ENCODE results near the gene ENPP6. TPM values are rescaled to one million over a fixed set of nuclear protein-coding genes. Genes with fewer than 3 reads are reported as not detected.

The ENPP6 gene
- total and polyA plus RNA-seq, 2 of the 13 experiments (the other 11 are each of a cell fraction or from before 2014, with no cell fraction given), result not detected

DNA sequence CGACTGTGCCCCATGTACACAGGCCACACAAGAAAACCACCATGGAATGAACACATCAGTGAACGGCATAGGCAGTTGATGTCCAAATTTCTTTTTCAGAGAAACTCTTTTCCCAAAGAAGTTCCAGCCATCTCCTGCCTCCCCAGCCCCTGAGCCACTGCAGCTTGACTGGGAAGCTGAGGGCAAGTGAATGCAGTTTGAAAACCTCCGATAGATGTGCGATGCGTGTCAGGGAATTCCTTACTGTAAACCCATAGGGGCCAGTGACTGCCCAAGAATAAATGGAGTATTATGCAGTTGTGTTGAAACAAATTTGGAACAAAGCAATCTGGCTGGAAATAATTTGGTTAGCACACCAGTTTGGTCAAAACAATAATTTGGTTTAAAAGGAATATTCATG is 72.1 kb downstream of the ENPP6 start:
- H3K79me2 ChIP-seq (ENCODE audit: insufficient read depth, low read length), result no peaks in the 10 kb centered on the region
- FAIRE-seq, result no peak
- peaks cover 18% of the 10 kb centered on the region for H3K4me1 ChIP-seq (ENCODE audit: insufficient read depth, low read length)
- no TSS peak for BruUV-seq (replicated peaks)
- CTCF ChIA-PET (ENCODE audit: low intra/inter-chr PET ratio, low total read pairs), result no interaction called here
- H2AFZ ChIP-seq (ENCODE audit: low read length), result no peak overlapping the region
- no peak overlapping the region for H3K4me2 ChIP-seq (ENCODE audit: low read depth, low read length)
- TF ChIP-seq, protein P1, sequence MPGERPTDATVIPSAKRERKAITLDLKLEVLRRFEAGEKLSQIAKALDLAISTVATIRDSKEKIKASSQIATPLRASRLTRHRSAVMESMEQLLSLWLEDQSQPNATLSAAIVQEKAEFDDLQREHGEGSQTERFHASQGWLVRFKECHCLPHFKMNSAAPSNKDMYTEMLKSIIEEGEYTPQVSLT (CRISPR knock-in tag; IDR thresholded peaks at IDR 0.05; ENCODE audit: borderline replicate concordance, low read depth), result no peak
- TF ChIP-seq SUZ12 (IDR thresholded peaks at IDR 0.05; ENCODE audit: low read depth, low read length), result no peak
- no peak for TF ChIP-seq STAG1 (CRISPR knock-in tag; IDR thresholded peaks at IDR 0.05)
- TF ChIP-seq, protein P2, sequence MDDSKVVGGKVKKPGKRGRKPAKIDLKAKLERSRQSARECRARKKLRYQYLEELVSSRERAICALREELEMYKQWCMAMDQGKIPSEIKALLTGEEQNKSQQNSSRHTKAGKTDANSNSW (CRISPR knock-in tag; IDR thresholded peaks at IDR 0.05; ENCODE audit: borderline replicate concordance), result no peak
- TF ChIP-seq ZFAT (CRISPR knock-in tag; conservative IDR thresholded peaks at IDR 0.05), result no peak
- TF ChIP-seq, protein P3, sequence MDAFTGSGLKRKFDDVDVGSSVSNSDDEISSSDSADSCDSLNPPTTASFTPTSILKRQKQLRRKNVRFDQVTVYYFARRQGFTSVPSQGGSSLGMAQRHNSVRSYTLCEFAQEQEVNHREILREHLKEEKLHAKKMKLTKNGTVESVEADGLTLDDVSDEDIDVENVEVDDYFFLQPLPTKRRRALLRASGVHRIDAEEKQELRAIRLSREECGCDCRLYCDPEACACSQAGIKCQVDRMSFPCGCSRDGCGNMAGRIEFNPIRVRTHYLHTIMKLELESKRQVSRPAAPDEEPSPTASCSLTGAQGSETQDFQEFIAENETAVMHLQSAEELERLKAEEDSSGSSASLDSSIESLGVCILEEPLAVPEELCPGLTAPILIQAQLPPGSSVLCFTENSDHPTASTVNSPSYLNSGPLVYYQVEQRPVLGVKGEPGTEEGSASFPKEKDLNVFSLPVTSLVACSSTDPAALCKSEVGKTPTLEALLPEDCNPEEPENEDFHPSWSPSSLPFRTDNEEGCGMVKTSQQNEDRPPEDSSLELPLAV (CRISPR knock-in tag; conservative IDR thresholded peaks at IDR 0.05; ENCODE audit: low read depth), result no peak
- TF ChIP-seq, protein P4, sequence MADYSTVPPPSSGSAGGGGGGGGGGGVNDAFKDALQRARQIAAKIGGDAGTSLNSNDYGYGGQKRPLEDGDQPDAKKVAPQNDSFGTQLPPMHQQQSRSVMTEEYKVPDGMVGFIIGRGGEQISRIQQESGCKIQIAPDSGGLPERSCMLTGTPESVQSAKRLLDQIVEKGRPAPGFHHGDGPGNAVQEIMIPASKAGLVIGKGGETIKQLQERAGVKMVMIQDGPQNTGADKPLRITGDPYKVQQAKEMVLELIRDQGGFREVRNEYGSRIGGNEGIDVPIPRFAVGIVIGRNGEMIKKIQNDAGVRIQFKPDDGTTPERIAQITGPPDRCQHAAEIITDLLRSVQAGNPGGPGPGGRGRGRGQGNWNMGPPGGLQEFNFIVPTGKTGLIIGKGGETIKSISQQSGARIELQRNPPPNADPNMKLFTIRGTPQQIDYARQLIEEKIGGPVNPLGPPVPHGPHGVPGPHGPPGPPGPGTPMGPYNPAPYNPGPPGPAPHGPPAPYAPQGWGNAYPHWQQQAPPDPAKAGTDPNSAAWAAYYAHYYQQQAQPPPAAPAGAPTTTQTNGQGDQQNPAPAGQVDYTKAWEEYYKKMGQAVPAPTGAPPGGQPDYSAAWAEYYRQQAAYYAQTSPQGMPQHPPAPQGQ (CRISPR knock-in tag; IDR thresholded peaks at IDR 0.05; ENCODE audit: borderline replicate concordance), result no peak
- TF ChIP-seq, protein P5, sequence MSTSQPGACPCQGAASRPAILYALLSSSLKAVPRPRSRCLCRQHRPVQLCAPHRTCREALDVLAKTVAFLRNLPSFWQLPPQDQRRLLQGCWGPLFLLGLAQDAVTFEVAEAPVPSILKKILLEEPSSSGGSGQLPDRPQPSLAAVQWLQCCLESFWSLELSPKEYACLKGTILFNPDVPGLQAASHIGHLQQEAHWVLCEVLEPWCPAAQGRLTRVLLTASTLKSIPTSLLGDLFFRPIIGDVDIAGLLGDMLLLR (CRISPR knock-in tag; IDR thresholded peaks at IDR 0.05), result no peak
- no peak overlapping the region for H3K4me3 ChIP-seq (replicated peaks in 1 of 3; ENCODE audit: insufficient read depth in 1 of 3, low read depth in 2 of 3, low read length in 3 of 3)
- H3K27me3 ChIP-seq (ENCODE audit: control insufficient read depth in 1 of 2, insufficient read depth in 2 of 2, low read length in 2 of 2), result peaks cover 1 to 9% of the 10 kb centered on the region in 2 experiments; a peak in 1 of 5 replicates
- POLR2A ChIA-PET, result no interaction called here
- no peak for ATAC-seq
- no peak for DNase-seq (ENCODE audit: low spot score)
- H3K27ac ChIP-seq (ENCODE audit: extremely low read length, insufficient read depth, low read length), result no peak overlapping the region
- H4K20me1 ChIP-seq (ENCODE audit: insufficient read depth, low read length), result no peaks in the 10 kb centered on the region
- no peak overlapping the region for H3K9ac ChIP-seq (ENCODE audit: insufficient read depth, low read depth, low read length)
- H3K9me3 ChIP-seq (ENCODE audit: low read length), result no peaks in the 10 kb centered on the region
- intact Hi-C loops (cut with micrococcal nuclease; ENCODE audit: unreplicated experiment) (no loop called here), in situ Hi-C loops (cut with HindIII; ENCODE audit: extremely low pct_ligation_motif_present, low pct_unique_long_range_greater_than_20kb) (no loop called here)
- 77% methylated on average over 5 of the region's 5 CpGs for WGBS (ENCODE audit: low lambda C conversion rate)
- no peaks in the 10 kb centered on the region for H3K36me3 ChIP-seq (replicated peaks in 1 of 2; ENCODE audit: control insufficient read depth in 1 of 2, insufficient read depth in 2 of 2, low read length in 2 of 2)

Data from HepG2 (cell line).